Endothelial cell of hepatic sinusoid (primary cell): ENCODE data around the gene SULT4A1.

Experiments
- in situ Hi-C: cut with HindIII; loops from 2 replicates; pipeline ENCODE4 v1.10.0; 2017; ENCODE audit warnings: low sequenced_read_pairs

The SULT4A1 gene

GRCh38 chr22:43888740-43889139 lies 26.4 kb upstream of the SULT4A1 start:
- in situ Hi-C loops: loop anchor here (5.0 kb wide), 2 partner anchors 84 to 194 kb away; no protein-coding TSS in a partner anchor

- in situ Hi-C loops: loop anchor here (5.0 kb wide), 2 partner anchors 85 to 195 kb away; no protein-coding TSS in a partner anchor
Observed at GRCh38 chr22:43887391-43887790, 25.1 kb upstream of the SULT4A1 start.

GRCh38 chr22:43886231-43886630 lies 23.9 kb upstream of the SULT4A1 start:
- in situ Hi-C loops: loop anchor here (5.0 kb wide), 2 partner anchors 86 to 196 kb away; no protein-coding TSS in a partner anchor

GRCh38 chr22:43885786-43886185 lies 23.5 kb upstream of the SULT4A1 start:
- in situ Hi-C loops: loop anchor here (5.0 kb wide), 2 partner anchors 87 to 197 kb away; no protein-coding TSS in a partner anchor

- in situ Hi-C loops: loop anchor here (5.0 kb wide), 2 partner anchors 87 to 197 kb away; no protein-coding TSS in a partner anchor
Observed at GRCh38 chr22:43885319-43885671, 23.0 kb upstream of the SULT4A1 start.

- in situ Hi-C loops: loop anchor here (5.0 kb wide), 2 partner anchors 88 to 198 kb away; no protein-coding TSS in a partner anchor
Observed at GRCh38 chr22:43884600-43885318, 22.4 kb upstream of the SULT4A1 start.

- in situ Hi-C loops: no loop called here
Observed at GRCh38 chr22:43883719-43884415, 21.6 kb upstream of the SULT4A1 start.

GRCh38 chr22:43883012-43883661 lies 20.8 kb upstream of the SULT4A1 start:
- in situ Hi-C loops: no loop called here

GRCh38 chr22:43882122-43882767 lies 19.9 kb upstream of the SULT4A1 start:
- in situ Hi-C loops: no loop called here

GRCh38 chr22:43881091-43882061 lies 19.1 kb upstream of the SULT4A1 start:
- in situ Hi-C loops: no loop called here

GRCh38 chr22:43880541-43880991 lies 18.3 kb upstream of the SULT4A1 start:
- in situ Hi-C loops: no loop called here

- in situ Hi-C loops: no loop called here
Observed at GRCh38 chr22:43879901-43880540, 17.7 kb upstream of the SULT4A1 start.

GRCh38 chr22:43878831-43879550 lies 16.7 kb upstream of the SULT4A1 start:
- in situ Hi-C loops: no loop called here

GRCh38 chr22:43878079-43878795 lies 15.9 kb upstream of the SULT4A1 start:
- in situ Hi-C loops: no loop called here

- in situ Hi-C loops: no loop called here
Observed at GRCh38 chr22:43876866-43877509, 14.7 kb upstream of the SULT4A1 start.

- in situ Hi-C loops: loop anchor here (10.0 kb wide), 1 partner anchor 65 kb away; no protein-coding TSS in a partner anchor
Observed at GRCh38 chr22:43869799-43870198, 7.5 kb upstream of the SULT4A1 start.

GRCh38 chr22:43869001-43869400 lies 6.7 kb upstream of the SULT4A1 start:
- in situ Hi-C loops: loop anchor here (10.0 kb wide), 1 partner anchor 64 kb away; no protein-coding TSS in a partner anchor
